Mesothelial cell of epicardium (in vitro differentiated cells): Measurements from ENCODE around the gene FAT1. TPM values are rescaled to one million over a fixed set of nuclear protein-coding genes. Genes with fewer than 3 reads are reported as not detected.
A peak's percentile ranks its signal among the peaks of the same experiment; 100 is the strongest.

Source experiments
- DNase-seq, 2 experiments: peaks; one replicate each; pipeline ENCODE4 v3.0.0; 2021; ENCODE audit warnings: low spot score in 2 of 2; ENCODE audit not compliant: unreplicated experiment in 2 of 2
- H3K27ac Mint-ChIP-seq: 2 replicates; pipeline ENCODE4 v1.8.0; 2021; ENCODE audit warnings: mixed read lengths
- H3K27me3 Mint-ChIP-seq: 2 replicates; pipeline ENCODE4 v1.8.0; 2021; ENCODE audit warnings: low read depth, mixed read lengths
- H3K36me3 Mint-ChIP-seq: 2 replicates; pipeline ENCODE4 v1.8.0; 2021; ENCODE audit warnings: mixed read lengths
- H3K4me1 Mint-ChIP-seq: 2 replicates; pipeline ENCODE4 v1.8.0; 2021; ENCODE audit warnings: mixed read lengths
- H3K4me3 Mint-ChIP-seq: 2 replicates; pipeline ENCODE4 v1.8.0; 2021; ENCODE audit warnings: mild to moderate bottlenecking, moderate library complexity, mixed read lengths
- H3K9me3 Mint-ChIP-seq: 2 replicates; pipeline ENCODE4 v1.8.0; 2021; ENCODE audit warnings: mixed read lengths
- CTCF ChIP-seq: fragments of 200-600 bp; sonication (generic); IDR thresholded peaks from one replicate; pipeline ENCODE4 v1.5.0; 2021; ENCODE audit warnings: antibody characterized with exemption; ENCODE audit not compliant: unreplicated experiment
- total RNA-seq: library from RNA; stranded (reverse); gene quantifications from 3 replicates; pipeline ENCODE4 v1.2.1, GENCODE V29; 2021

Gene FAT1
- total RNA-seq, 1 donor from 2014 or later, result 224 TPM

GRCh38 chr4:186739317-186739716 is 15.7 kb upstream of the FAT1 start:
- DNase-seq, result no peak
- H3K4me1 Mint-ChIP-seq, result peaks cover 5% of the 10 kb centered on the region
- H3K27ac Mint-ChIP-seq, result no peak overlapping the region
- H3K4me3 Mint-ChIP-seq, result no peak overlapping the region
- H3K27me3 Mint-ChIP-seq, result no peaks in the 10 kb centered on the region
- H3K9me3 Mint-ChIP-seq, result peaks cover 3% of the 10 kb centered on the region
- H3K36me3 Mint-ChIP-seq, result no peaks in the 10 kb centered on the region
- no peak for TF ChIP-seq CTCF

GRCh38 chr4:186738421-186738820 is 14.8 kb upstream of the FAT1 start:
- Mint-ChIP-seq H3K36me3 (no peaks in the 10 kb centered on the region), H3K4me1 (peaks cover 14% of the 10 kb centered on the region), H3K4me3 (no peak overlapping the region), H3K27me3 (no peaks in the 10 kb centered on the region), H3K9me3 (peaks cover 3% of the 10 kb centered on the region), H3K27ac (no peak overlapping the region)
- no peak for DNase-seq
- no peak for TF ChIP-seq CTCF

- no peaks in the 10 kb centered on the region for H3K36me3 Mint-ChIP-seq
- peaks cover 3% of the 10 kb centered on the region for H3K9me3 Mint-ChIP-seq
- H3K27ac Mint-ChIP-seq, result no peak overlapping the region
- TF ChIP-seq CTCF, result no peak
- H3K4me1 Mint-ChIP-seq, result peaks cover 15% of the 10 kb centered on the region
- no peak for DNase-seq
- H3K27me3 Mint-ChIP-seq, result no peaks in the 10 kb centered on the region
- no peak overlapping the region for H3K4me3 Mint-ChIP-seq
Observed at GRCh38 chr4:186737427-186737826, 13.8 kb upstream of the FAT1 start.

- H3K4me1 Mint-ChIP-seq, result peaks cover 15% of the 10 kb centered on the region
- TF ChIP-seq CTCF, result no peak
- no peak overlapping the region for H3K27ac Mint-ChIP-seq
- peaks cover 3% of the 10 kb centered on the region for H3K9me3 Mint-ChIP-seq
- H3K4me3 Mint-ChIP-seq, result no peak overlapping the region
- no peaks in the 10 kb centered on the region for H3K27me3 Mint-ChIP-seq
- H3K36me3 Mint-ChIP-seq, result no peaks in the 10 kb centered on the region
- DNase-seq, result no peak
Observed at GRCh38 chr4:186736466-186736865, 12.8 kb upstream of the FAT1 start.

- H3K36me3 Mint-ChIP-seq, result no peaks in the 10 kb centered on the region
- H3K9me3 Mint-ChIP-seq, result peaks cover 3% of the 10 kb centered on the region
- no peak for DNase-seq
- no peaks in the 10 kb centered on the region for H3K27me3 Mint-ChIP-seq
- peaks cover 15% of the 10 kb centered on the region for H3K4me1 Mint-ChIP-seq
- TF ChIP-seq CTCF, result no peak
- H3K4me3 Mint-ChIP-seq, result no peak overlapping the region
- no peak overlapping the region for H3K27ac Mint-ChIP-seq
Observed at GRCh38 chr4:186734251-186734650, 10.6 kb upstream of the FAT1 start.

- no peaks in the 10 kb centered on the region for H3K36me3 Mint-ChIP-seq
- peak overlapping the region; percentile 3 for H3K27ac Mint-ChIP-seq
- H3K4me3 Mint-ChIP-seq, result no peak overlapping the region
- no peak for TF ChIP-seq CTCF
- peaks cover 15% of the 10 kb centered on the region for H3K4me1 Mint-ChIP-seq
- H3K9me3 Mint-ChIP-seq, result peaks cover 3% of the 10 kb centered on the region
- no peaks in the 10 kb centered on the region for H3K27me3 Mint-ChIP-seq
- no peak for DNase-seq
Observed at GRCh38 chr4:186733778-186734177, 10.1 kb upstream of the FAT1 start.
